Duodenal mucosa (tissue), 2 donors: ENCODE results near the gene MCTP1.

Source experiments
- H3K27ac ChIP-seq: one replicate; pipeline ENCODE4 v1.7.0; 2013; ENCODE audit warnings: low read depth, low read length
- H3K27me3 ChIP-seq, 2 donors: one replicate each; pipeline ENCODE4 v1.7.0; 2013; ENCODE audit warnings: low read length in 2 of 2, control low read depth in 1 of 2; ENCODE audit not compliant: insufficient read depth in 2 of 2, control insufficient read depth in 1 of 2
- H3K36me3 ChIP-seq, 2 donors: one replicate each; pipeline ENCODE4 v1.7.0; 2013; ENCODE audit warnings: low read length in 2 of 2, control low read depth in 1 of 2; ENCODE audit not compliant: insufficient read depth in 2 of 2, control insufficient read depth in 1 of 2
- H3K4me1 ChIP-seq, 2 donors: one replicate each; pipeline ENCODE4 v1.7.0; 2013; ENCODE audit warnings: low read length in 2 of 2, control low read depth in 1 of 2; ENCODE audit not compliant: insufficient read depth in 2 of 2, control insufficient read depth in 1 of 2
- H3K4me3 ChIP-seq, 2 donors: one replicate each; pipeline ENCODE4 v1.7.0; 2013; ENCODE audit warnings: low read length in 2 of 2, low read depth in 1 of 2
- H3K9ac ChIP-seq, 2 donors: one replicate each; pipeline ENCODE4 v1.7.0; 2013; ENCODE audit warnings: low read length in 2 of 2, low read depth in 1 of 2
- H3K9me3 ChIP-seq, 2 donors: one replicate each; pipeline ENCODE4 v1.7.0; 2013; ENCODE audit warnings: low read length in 2 of 2, control low read depth in 1 of 2; ENCODE audit not compliant: control insufficient read depth in 1 of 2

Gene MCTP1

DNA sequence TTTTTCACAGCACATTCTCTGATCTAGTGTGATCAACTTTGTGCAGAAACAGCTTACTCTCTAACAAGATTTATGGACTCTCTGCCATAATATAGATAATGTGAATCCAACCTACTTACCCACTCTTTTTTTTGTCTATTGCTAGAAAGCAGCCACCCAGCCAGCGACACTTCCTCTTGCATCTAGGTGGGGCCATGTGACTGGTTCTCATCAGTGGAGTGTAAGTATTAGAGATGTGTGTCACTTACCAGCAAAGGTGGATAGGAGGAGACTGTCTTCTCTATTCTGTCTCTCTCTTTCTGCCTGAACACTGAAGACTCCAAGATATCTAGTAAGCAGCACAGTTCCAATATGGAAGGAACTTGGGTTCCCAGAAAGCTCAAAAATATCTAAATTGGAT, 174.8 kb downstream of the MCTP1 start:
- Histone ChIP-seq H3K9ac (no peak overlapping the region), H3K4me1 (no peaks in the 10 kb centered on the region), H3K36me3 (no peaks in the 10 kb centered on the region), H3K27ac (no peak overlapping the region), H3K27me3 (no peaks in the 10 kb centered on the region), H3K4me3 (no peak overlapping the region), H3K9me3 (no peaks in the 10 kb centered on the region)

DNA sequence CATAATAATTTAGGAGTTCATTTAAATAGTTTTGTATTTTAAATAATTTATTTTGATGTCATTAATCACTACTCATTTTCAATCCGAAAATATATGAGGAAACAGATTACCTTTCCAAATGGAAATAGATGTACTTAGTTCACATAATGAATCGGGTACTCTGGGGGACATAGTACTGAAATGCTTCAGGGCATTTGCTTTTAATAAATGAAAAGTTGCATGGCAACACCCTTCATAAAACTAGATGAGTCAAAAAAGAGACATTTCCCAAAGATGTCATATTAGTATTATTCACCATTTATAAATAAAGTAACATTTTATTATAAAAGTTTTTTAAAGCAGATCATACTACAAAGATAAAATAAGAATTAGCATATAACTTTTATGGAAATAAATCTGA, 177.8 kb downstream of the MCTP1 start:
- H3K4me1 ChIP-seq = no peaks in the 10 kb centered on the region
- no peak overlapping the region for H3K27ac ChIP-seq
- no peaks in the 10 kb centered on the region for H3K9me3 ChIP-seq
- no peaks in the 10 kb centered on the region for H3K36me3 ChIP-seq
- no peak overlapping the region for H3K4me3 ChIP-seq
- no peak overlapping the region for H3K9ac ChIP-seq
- H3K27me3 ChIP-seq = no peaks in the 10 kb centered on the region

DNA sequence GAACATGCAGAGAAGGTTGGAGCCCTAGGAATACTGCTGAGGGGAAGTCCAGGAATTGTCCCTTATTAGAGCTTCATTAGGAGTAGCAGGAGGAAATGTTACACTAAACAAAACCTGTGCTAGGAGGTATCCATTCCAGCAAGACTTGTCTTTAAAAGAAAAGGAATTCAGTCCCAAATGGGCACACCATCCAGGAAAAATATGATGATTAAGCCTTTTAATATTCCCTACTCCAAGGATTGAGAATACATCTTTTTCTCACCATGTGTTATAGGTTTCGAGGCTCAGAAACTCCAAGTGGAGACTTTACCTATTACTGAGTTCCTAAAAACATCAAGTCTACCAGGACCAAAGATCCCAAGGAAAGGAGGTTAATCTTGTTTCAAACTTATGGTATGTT, 179.3 kb downstream of the MCTP1 start:
- no peak overlapping the region for H3K9ac ChIP-seq
- H3K4me3 ChIP-seq = no peak overlapping the region
- no peaks in the 10 kb centered on the region for H3K4me1 ChIP-seq
- no peak overlapping the region for H3K27ac ChIP-seq
- H3K36me3 ChIP-seq = no peaks in the 10 kb centered on the region
- no peaks in the 10 kb centered on the region for H3K27me3 ChIP-seq
- H3K9me3 ChIP-seq = no peaks in the 10 kb centered on the region

DNA sequence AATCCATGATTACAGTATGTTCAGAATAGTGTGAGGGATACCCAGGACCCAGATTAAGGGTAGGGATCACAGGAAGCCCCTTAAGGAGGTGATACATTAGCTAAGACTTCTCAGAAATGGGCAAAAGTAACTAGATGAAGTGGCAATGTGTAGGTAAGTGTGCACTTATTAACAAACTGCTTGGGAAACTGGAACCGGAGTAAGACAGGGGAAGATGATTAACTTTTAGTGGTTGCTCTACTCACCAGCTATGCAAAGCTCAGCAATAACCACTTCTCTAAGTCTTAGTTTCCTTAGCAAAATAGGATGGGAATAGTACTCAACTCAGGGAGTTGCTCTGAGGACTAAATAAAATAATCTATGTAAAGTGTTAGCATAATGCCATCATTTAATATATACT, 182.2 kb downstream of the MCTP1 start:
- Histone ChIP-seq H3K9me3 (no peaks in the 10 kb centered on the region), H3K4me1 (no peaks in the 10 kb centered on the region), H3K4me3 (no peak overlapping the region), H3K9ac (no peak overlapping the region), H3K36me3 (no peaks in the 10 kb centered on the region), H3K27me3 (no peaks in the 10 kb centered on the region), H3K27ac (no peak overlapping the region)

DNA sequence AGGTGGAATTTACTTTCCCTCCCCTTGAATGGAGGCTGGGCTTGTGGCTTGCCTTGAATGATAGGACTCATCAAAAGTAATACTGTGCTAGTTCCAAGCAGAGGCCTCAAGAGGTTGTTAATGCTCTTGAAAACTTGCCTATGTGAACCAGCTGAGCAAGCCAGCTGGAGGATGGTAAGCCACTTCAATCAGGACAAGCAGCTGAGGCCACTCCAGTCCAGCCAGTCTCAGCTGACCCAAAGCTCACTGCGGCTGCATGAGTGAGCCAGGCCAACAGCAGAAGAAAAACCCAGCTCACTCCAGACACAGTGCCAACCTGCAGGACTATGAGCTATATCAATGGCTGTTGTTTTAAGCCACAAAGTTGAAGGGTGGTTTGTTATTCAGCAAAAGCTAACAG, 182.8 kb downstream of the MCTP1 start:
- Histone ChIP-seq H3K36me3 (no peaks in the 10 kb centered on the region), H3K9me3 (no peaks in the 10 kb centered on the region), H3K27me3 (no peaks in the 10 kb centered on the region), H3K9ac (no peak overlapping the region), H3K4me3 (no peak overlapping the region), H3K4me1 (no peaks in the 10 kb centered on the region), H3K27ac (no peak overlapping the region)

DNA sequence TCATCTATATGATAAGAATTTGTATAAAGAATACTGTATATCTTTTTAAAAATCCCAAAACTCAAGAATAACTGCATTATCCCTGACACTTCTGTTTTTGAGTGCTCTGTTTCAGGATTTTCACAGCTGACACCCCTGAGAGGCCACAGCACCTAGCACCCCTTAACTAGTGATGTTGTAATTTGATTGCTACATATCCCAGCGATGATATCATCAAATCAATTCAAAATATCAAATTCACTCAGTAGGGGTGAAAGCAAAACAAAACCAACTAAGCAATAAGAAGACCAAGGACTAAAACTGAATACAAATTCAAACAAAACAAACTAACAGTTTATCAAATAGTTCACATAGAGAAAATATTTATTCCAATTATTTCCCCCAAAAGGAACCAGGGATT, 184.3 kb downstream of the MCTP1 start:
- H3K4me1 ChIP-seq = no peaks in the 10 kb centered on the region
- no peaks in the 10 kb centered on the region for H3K9me3 ChIP-seq
- no peak overlapping the region for H3K9ac ChIP-seq
- H3K36me3 ChIP-seq = no peaks in the 10 kb centered on the region
- H3K4me3 ChIP-seq = no peak overlapping the region
- no peaks in the 10 kb centered on the region for H3K27me3 ChIP-seq
- H3K27ac ChIP-seq = no peak overlapping the region

DNA sequence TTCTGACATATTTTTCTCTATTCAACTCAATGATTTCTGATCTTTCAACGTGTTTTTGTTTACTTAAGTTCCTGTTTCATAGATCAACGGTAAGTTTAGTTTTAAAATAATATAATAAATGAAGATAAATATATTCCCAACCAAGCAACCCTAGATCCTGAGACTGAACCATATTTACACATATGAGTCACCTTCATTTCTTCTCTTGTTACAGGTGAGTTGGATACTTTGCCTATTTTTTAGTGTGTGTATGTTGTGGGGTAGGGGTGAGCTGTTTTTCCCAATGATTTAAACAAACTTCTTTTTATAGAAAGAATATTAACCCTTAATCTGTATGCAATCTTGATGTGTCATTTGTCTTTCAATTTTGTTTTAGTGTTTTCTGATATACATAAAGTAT, 186.9 kb downstream of the MCTP1 start:
- Histone ChIP-seq H3K36me3 (no peaks in the 10 kb centered on the region), H3K9ac (no peak overlapping the region), H3K27me3 (no peaks in the 10 kb centered on the region), H3K9me3 (no peaks in the 10 kb centered on the region), H3K27ac (no peak overlapping the region), H3K4me3 (no peak overlapping the region), H3K4me1 (no peaks in the 10 kb centered on the region)

DNA sequence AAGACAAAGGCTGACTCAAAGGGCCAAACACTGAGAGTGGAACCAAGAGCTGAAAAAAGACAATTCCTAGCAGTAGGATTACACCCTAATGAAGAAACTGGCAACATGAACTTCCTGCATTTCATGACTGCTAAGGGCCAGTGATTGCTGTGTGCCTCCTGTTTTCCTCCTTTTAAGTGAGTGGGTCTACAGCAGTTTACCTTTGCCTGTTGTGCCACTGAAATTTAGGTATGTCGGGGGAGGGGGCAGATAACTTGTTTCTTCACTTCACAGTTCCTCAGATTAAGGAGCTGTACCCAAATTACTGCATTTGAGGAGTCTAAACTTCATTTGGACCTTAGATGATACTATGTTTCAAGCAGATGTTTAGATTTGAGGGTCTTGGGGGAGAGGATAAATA, 191.7 kb downstream of the MCTP1 start:
- H3K27ac ChIP-seq = no peak overlapping the region
- no peaks in the 10 kb centered on the region for H3K36me3 ChIP-seq
- H3K27me3 ChIP-seq = no peaks in the 10 kb centered on the region
- H3K9ac ChIP-seq = no peak overlapping the region
- no peaks in the 10 kb centered on the region for H3K4me1 ChIP-seq
- H3K4me3 ChIP-seq = no peak overlapping the region
- H3K9me3 ChIP-seq = no peaks in the 10 kb centered on the region

DNA sequence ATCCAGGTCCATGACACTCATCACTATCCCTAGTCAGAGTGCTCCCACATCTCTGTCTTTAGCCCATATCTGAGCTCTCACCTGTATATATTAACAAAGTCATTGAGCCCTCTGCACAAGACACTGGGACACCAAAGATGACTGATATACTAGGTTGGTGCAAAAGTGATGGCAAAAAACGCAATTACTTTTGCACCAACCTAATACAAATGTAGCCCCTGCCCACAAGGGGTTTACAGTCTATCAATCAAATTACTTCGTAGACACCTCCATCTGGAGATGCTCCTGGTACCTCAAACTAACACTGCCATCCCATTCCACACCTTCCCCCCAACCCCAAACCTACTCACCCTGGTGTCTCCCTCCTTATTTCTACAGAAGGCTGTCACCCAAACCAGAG, 194.1 kb downstream of the MCTP1 start:
- H3K4me1 ChIP-seq = peaks cover 0 to 3% of the 10 kb centered on the region in 2 donors
- no peaks in the 10 kb centered on the region for H3K9me3 ChIP-seq
- H3K27ac ChIP-seq = no peak overlapping the region
- H3K9ac ChIP-seq = no peak overlapping the region
- no peaks in the 10 kb centered on the region for H3K27me3 ChIP-seq
- H3K36me3 ChIP-seq = no peaks in the 10 kb centered on the region
- no peak overlapping the region for H3K4me3 ChIP-seq

DNA sequence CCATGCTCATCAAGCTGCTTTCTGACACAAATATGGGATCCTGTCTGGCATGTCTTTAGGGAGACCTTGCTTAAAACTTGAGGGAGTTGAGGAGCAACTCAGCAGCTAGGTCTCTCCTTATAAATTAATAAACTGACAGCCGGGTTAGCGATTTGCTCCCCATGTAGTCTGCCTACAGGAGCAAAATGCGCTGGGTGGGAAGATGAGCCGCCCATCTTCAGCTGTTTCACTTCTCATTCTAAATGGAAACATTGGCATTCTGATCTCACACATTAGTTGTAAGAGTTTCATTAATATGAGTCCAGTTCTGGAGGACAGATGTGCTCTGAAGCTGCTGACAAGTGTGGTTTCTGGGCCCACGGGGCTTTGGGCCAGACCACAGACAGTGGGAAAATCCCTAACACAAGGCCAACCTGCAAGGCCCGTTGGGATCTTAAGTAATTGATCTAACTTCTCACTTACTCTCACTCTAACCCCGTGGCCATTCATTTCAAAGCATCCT, 197.0 kb downstream of the MCTP1 start:
- Histone ChIP-seq H3K36me3 (no peaks in the 10 kb centered on the region), H3K9me3 (no peaks in the 10 kb centered on the region), H3K27ac (no peak overlapping the region), H3K27me3 (no peaks in the 10 kb centered on the region), H3K4me3 (no peak overlapping the region), H3K9ac (no peak overlapping the region), H3K4me1 (peaks cover 0 to 3% of the 10 kb centered on the region in 2 donors)
